Measurements from ENCODE around the gene USP16. TPM values are rescaled to one million over a fixed set of nuclear protein-coding genes. Genes with fewer than 3 reads are reported as not detected.

Gene USP16
- total and polyA plus RNA-seq, 2 experiments from 2014 or later, result 25.9 to 35.8 TPM

DNA sequence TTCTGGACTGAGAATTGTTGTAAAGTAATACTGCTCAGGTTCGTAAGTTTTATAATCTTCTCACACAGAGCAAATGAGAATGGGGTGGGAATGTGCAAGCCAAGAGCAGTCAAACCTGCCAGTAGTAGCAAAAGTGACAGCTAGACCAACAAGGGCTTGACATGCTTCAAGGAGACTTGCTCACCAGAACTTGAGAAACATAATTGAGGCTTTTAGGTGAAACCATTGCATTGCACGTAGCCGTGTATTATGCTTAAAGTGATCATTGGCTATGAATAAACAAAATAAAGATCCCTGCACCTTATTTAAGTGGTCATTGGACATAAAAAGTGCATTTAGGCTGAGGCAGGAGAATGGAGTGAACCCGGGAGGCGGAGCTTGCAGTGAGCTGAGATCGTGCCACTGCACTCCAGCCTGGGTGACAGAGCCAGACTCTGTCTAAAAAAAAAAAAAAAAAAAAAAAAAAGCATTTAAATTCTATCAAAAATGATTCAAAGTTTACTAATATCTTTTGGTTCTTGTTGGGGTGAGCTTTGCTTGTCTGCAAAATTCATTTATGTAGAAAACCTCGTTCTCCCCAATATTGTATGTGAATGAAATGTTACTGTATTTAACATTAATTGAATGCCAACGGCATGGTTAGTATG is 60.8 kb downstream of the USP16 start:
- Histone ChIP-seq H3K4me1 (ENCODE audit: insufficient read depth) (no peaks in the 10 kb centered on the region), H3K36me3 (replicated peaks; ENCODE audit: insufficient read depth, low read depth) (no peaks in the 10 kb centered on the region), H3K79me2 (no peaks in the 10 kb centered on the region), H3K4me2 (peak overlapping the region; percentile 35), H3K27ac (no peak overlapping the region), H3K9me2 (replicated peaks; ENCODE audit: insufficient read depth) (no peaks in the 10 kb centered on the region), H3K4me3 (no peak overlapping the region), H2AFZ (no peak overlapping the region), H4K20me1 (ENCODE audit: insufficient read depth, poor library complexity, severe bottlenecking) (no peaks in the 10 kb centered on the region), H3K27me3 (no peaks in the 10 kb centered on the region), H3K9me3 (ENCODE audit: low read depth) (no peaks in the 10 kb centered on the region)
- no peak for DNase-seq (ENCODE audit: low spot score)
- TF ChIP-seq EZH2phosphoT487 (IDR thresholded peaks at IDR 0.05; ENCODE audit: low read depth, severe bottlenecking, unreplicated experiment) (no peak), EZH2 (IDR thresholded peaks at IDR 0.05; ENCODE audit: borderline replicate concordance) (no peak)
- TF ChIP-seq, protein P1, sequence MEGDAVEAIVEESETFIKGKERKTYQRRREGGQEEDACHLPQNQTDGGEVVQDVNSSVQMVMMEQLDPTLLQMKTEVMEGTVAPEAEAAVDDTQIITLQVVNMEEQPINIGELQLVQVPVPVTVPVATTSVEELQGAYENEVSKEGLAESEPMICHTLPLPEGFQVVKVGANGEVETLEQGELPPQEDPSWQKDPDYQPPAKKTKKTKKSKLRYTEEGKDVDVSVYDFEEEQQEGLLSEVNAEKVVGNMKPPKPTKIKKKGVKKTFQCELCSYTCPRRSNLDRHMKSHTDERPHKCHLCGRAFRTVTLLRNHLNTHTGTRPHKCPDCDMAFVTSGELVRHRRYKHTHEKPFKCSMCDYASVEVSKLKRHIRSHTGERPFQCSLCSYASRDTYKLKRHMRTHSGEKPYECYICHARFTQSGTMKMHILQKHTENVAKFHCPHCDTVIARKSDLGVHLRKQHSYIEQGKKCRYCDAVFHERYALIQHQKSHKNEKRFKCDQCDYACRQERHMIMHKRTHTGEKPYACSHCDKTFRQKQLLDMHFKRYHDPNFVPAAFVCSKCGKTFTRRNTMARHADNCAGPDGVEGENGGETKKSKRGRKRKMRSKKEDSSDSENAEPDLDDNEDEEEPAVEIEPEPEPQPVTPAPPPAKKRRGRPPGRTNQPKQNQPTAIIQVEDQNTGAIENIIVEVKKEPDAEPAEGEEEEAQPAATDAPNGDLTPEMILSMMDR (IDR thresholded peaks at IDR 0.05; ENCODE audit: poor library complexity), result no peak
- 67% methylated on average over 8 of the region's 8 CpGs for WGBS (ENCODE audit: low lambda C conversion rate, missing lambda C conversion rate)

DNA sequence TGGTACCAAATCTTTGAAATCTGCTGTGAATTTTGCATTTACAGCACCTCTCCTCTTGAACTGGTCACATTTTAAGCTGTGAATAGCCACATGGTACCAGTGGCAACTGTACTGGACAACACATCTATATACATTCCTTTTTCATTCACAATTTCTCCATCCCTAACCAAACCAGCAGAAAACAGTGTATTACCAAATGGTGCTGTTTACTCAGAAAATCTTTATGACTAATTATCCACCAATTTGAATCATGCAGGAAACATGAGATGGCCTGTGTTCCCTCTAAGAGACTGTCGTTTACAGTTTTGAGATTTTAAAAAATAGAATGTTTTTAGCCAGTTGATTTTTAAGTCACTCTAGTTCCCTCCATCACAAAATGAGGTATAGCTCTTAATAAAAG is 66.6 kb downstream of the USP16 start:
- no peak overlapping the region for H3K4me3 ChIP-seq
- no peak overlapping the region for H3K4me2 ChIP-seq
- WGBS (ENCODE audit: low lambda C conversion rate, missing lambda C conversion rate), result 38% methylated on average over 1 of the region's 1 CpG
- no peaks in the 10 kb centered on the region for H3K4me1 ChIP-seq (ENCODE audit: insufficient read depth)
- H4K20me1 ChIP-seq (ENCODE audit: insufficient read depth, poor library complexity, severe bottlenecking), result no peaks in the 10 kb centered on the region
- TF ChIP-seq, protein P1 (IDR thresholded peaks at IDR 0.05; ENCODE audit: poor library complexity), result no peak
- TF ChIP-seq EZH2 (IDR thresholded peaks at IDR 0.05; ENCODE audit: borderline replicate concordance), result no peak
- TF ChIP-seq EZH2phosphoT487 (IDR thresholded peaks at IDR 0.05; ENCODE audit: low read depth, severe bottlenecking, unreplicated experiment), result no peak
- no peaks in the 10 kb centered on the region for H3K27me3 ChIP-seq
- DNase-seq (ENCODE audit: low spot score), result no peak
- H3K79me2 ChIP-seq, result no peaks in the 10 kb centered on the region
- no peak overlapping the region for H2AFZ ChIP-seq
- no peaks in the 10 kb centered on the region for H3K9me3 ChIP-seq (ENCODE audit: low read depth)
- H3K27ac ChIP-seq, result no peak overlapping the region
- H3K36me3 ChIP-seq (replicated peaks; ENCODE audit: insufficient read depth, low read depth), result no peaks in the 10 kb centered on the region
- H3K9me2 ChIP-seq (replicated peaks; ENCODE audit: insufficient read depth), result no peaks in the 10 kb centered on the region

- Histone ChIP-seq H3K27ac (no peak overlapping the region), H3K36me3 (replicated peaks; ENCODE audit: insufficient read depth, low read depth) (no peaks in the 10 kb centered on the region), H3K4me2 (no peak overlapping the region), H4K20me1 (ENCODE audit: insufficient read depth, poor library complexity, severe bottlenecking) (no peaks in the 10 kb centered on the region), H3K9me3 (ENCODE audit: low read depth) (no peaks in the 10 kb centered on the region), H3K4me3 (no peak overlapping the region), H3K9me2 (replicated peaks; ENCODE audit: insufficient read depth) (no peaks in the 10 kb centered on the region), H3K27me3 (no peaks in the 10 kb centered on the region), H3K4me1 (ENCODE audit: insufficient read depth) (no peaks in the 10 kb centered on the region), H3K79me2 (no peaks in the 10 kb centered on the region), H2AFZ (no peak overlapping the region)
- TF ChIP-seq EZH2 (IDR thresholded peaks at IDR 0.05; ENCODE audit: borderline replicate concordance) (no peak), EZH2phosphoT487 (IDR thresholded peaks at IDR 0.05; ENCODE audit: low read depth, severe bottlenecking, unreplicated experiment) (no peak)
- TF ChIP-seq, protein P1 (IDR thresholded peaks at IDR 0.05; ENCODE audit: poor library complexity), result no peak
- 61% methylated on average over 9 of the region's 9 CpGs for WGBS (ENCODE audit: low lambda C conversion rate, missing lambda C conversion rate)
- DNase-seq (ENCODE audit: low spot score), result no peak
Observed at GRCh38 chr21:29092102-29092959, 67.9 kb downstream of the USP16 start.

Measured in hepatocyte (in vitro differentiated cells).